Astrocyte of the cerebellum (primary cell): ENCODE measurements around the gene FAM47E.

Source experiments
- DNase-seq: peaks from one replicate; pipeline ENCODE4 v3.0.0-alpha.2; 2011; ENCODE audit warnings: low read depth
- H3K4me3 ChIP-seq: 2 replicates; pipeline ENCODE4 v1.5.1; 2011; ENCODE audit warnings: mild to moderate bottlenecking, low read depth, low read length, moderate library complexity
- in situ Hi-C: cut with HindIII; loops from 2 replicates; pipeline ENCODE4 v1.10.0; 2017; ENCODE audit warnings: low sequenced_read_pairs
- TF ChIP-seq, protein P1 (sequence below): IDR thresholded peaks from 2 replicates; pipeline ENCODE4 v1.5.1; 2012; ENCODE audit warnings: low read length, low read depth, moderate library complexity, mild to moderate bottlenecking; ENCODE audit errors: missing control alignments

Gene FAM47E

DNA sequence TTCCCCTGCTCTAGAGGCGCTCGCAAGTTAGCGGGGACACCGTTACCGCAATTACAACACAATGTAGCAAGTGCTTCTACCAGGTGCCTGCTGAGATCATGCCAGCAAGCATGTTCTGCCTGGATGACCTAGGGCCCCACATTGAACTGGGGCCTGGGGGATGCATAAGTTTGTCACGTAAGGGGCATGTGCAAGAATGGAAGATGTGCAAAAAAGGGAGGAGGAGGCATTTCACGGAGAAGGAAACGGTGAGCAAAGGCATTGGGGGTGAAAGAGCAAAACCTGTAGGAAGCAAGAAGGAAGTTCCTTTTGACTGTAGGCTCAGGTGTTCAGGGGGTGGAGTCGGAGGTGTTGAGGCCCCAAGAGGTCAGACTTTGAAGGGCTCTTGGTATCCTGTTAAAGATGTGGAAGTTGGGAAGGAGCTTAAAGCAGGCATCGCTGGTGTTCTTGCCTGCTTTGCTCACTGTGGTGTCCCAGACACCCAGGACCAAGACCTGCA lies 37.3 kb upstream of the FAM47E start:
- H3K4me3 ChIP-seq = peak overlapping the region; percentile 67
- DNase-seq = no peak
- in situ Hi-C loops = no loop called here
- TF ChIP-seq, protein P1, sequence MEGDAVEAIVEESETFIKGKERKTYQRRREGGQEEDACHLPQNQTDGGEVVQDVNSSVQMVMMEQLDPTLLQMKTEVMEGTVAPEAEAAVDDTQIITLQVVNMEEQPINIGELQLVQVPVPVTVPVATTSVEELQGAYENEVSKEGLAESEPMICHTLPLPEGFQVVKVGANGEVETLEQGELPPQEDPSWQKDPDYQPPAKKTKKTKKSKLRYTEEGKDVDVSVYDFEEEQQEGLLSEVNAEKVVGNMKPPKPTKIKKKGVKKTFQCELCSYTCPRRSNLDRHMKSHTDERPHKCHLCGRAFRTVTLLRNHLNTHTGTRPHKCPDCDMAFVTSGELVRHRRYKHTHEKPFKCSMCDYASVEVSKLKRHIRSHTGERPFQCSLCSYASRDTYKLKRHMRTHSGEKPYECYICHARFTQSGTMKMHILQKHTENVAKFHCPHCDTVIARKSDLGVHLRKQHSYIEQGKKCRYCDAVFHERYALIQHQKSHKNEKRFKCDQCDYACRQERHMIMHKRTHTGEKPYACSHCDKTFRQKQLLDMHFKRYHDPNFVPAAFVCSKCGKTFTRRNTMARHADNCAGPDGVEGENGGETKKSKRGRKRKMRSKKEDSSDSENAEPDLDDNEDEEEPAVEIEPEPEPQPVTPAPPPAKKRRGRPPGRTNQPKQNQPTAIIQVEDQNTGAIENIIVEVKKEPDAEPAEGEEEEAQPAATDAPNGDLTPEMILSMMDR = no peak

DNA sequence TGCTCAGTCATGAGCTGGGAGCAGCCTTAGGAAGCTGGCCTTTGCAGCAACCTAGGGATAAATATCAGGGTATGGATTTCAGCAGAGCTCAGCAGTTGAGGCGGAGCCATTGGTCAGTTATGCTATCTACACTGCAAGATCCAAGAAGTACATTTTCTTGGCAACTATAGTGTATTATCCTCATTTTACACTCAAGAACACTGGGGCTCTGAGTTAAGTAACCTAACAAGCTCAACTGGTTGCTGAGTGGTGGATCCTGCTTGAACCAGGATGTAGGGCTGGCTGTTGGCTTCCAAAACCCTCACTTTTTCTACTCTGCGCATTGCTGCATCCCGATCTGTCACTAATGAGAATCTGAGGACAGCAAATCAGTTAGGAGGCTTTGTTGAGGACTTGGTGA lies 36.4 kb upstream of the FAM47E start:
- DNase-seq = no peak
- in situ Hi-C loops = no loop called here
- H3K4me3 ChIP-seq = no peak overlapping the region
- TF ChIP-seq, protein P1 = no peak

DNA sequence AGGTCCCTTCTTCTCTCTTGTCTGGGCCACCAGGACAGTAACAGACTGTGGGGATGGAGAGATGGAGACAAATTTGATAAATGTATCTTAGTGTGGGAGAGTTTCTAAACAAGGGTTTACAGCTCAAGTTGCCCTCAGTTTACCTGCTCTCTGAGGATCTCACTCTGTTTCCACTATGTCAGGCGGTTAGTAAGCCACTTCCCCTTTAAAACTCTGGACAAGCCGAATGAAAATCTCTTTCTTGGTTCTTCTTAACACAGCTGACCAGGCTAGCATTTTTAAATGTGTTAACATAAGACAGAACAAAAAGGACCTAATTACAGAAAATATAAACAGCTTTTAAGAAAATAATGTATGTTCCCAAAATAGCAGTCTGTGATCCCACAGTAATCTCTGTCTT lies 35.0 kb upstream of the FAM47E start:
- TF ChIP-seq, protein P1 = no peak
- no peak overlapping the region for H3K4me3 ChIP-seq
- DNase-seq = no peak
- in situ Hi-C loops = no loop called here

DNA sequence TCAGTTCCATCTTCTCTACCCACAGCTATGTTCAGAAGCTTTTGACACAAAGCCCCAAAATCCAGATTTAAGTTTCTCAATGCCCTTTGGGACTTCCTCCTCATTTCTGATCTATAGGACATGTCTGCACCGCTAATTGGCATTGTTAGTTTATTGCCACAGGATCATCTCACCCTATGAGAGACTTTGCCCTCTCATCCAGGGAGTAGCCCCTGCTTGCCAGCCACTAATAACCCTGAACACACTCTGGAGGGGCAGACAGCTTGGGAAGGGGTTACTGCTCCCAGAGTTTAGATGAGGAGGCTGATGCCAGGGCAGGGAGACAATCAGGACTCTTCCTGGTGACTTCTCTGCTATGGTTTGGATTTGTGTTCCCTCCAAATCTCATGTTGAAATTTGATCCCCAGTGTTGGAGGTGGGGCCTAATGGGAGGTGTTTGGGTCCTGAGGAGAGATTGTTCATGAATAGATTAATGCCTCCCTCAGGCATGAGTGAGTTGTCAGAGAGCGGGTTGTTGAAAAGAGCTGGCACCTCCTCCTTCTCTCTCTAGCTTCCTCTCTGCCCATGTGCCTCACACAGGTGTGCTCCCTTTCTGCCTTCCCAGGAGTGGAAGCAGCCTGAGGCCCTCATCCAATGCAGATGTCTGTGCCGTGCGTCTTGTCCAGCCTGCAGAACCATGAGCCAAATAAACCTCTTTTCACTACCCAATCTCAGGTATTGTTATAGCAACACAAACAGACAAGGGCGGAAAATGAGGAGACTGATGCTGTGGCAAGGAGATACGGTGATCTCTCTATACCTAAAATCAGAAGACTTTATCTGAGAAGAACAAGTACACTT lies 34.3 kb upstream of the FAM47E start:
- in situ Hi-C loops = no loop called here
- TF ChIP-seq, protein P1 = no peak
- no peak for DNase-seq
- H3K4me3 ChIP-seq = no peak overlapping the region

DNA sequence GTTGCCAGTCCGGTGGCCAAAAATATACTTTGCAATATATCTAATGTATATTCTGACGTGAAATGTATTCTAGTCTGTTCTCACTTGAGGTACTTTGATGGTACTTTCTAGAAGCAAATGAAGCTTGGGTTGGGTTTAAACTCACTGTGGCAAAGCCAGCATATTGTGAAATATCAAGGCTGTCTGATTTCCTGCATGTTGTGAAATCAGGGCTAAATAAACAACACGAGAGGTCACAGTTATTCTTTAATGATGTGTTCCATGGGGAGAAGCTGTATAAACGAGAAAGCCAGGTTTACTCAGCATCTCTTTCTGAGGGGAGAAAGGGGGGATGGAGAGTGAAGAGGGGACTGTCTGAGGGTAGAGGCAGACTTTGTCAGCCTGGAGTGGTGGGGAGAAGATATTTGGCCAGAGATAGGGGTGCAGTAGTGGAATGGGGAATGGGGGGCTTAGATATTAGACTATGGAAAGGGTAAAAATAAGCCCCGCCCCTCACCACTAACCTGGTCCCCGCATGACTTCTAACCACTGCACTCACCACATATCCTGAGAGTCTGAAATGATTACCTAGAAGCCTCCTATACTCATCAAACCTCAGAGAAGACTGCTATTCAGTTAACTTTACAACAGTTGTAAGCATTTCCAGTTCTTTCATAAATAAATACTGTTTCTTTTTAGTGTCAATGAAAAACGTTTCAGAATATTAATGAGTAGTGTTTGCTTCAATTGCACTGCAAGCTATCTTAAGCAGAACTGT lies 32.0 kb upstream of the FAM47E start:
- TF ChIP-seq, protein P1 = no peak
- in situ Hi-C loops = no loop called here
- no peak overlapping the region for H3K4me3 ChIP-seq
- no peak for DNase-seq

DNA sequence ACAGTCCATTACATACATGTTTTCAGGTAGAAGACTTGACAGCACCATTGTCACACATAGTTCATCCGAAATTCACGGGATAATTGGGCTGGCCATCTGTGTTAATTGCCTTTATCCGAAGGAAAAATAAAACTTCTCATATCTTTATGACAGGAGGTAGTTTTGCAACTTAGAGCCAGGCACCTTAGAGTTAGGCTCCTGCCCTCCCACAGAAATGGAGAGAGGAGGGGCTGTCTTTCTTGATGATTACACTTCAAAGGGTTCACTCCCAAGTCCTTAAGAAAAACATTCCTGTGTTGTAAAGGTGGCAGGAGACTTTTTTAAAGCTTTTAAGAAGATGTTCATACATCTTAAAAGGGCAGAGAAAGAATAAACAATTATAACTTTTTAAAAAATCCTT lies 27.4 kb upstream of the FAM47E start:
- no peak for DNase-seq
- in situ Hi-C loops = no loop called here
- no peak overlapping the region for H3K4me3 ChIP-seq
- TF ChIP-seq, protein P1 = no peak
